ENCODE data around the gene MALT1. TPM values are rescaled to one million over a fixed set of nuclear protein-coding genes. Genes with fewer than 3 reads are reported as not detected.

MALT1 gene
- total and polyA plus RNA-seq, 2 experiments from 2014 or later: 14.9 to 35.9 TPM

- TF ChIP-seq CTCF (IDR thresholded peaks at IDR 0.05; ENCODE audit: poor library complexity): no peak
- TF ChIP-seq EZH2 (IDR thresholded peaks at IDR 0.05; ENCODE audit: borderline replicate concordance): no peak
- TF ChIP-seq EZH2phosphoT487 (IDR thresholded peaks at IDR 0.05; ENCODE audit: low read depth, severe bottlenecking, unreplicated experiment): no peak
- Histone ChIP-seq H3K4me1 (ENCODE audit: insufficient read depth) (no peaks in the 10 kb centered on the region), H3K4me2 (no peak overlapping the region), H2AFZ (no peak overlapping the region), H3K9me3 (ENCODE audit: low read depth) (no peaks in the 10 kb centered on the region), H3K9me2 (replicated peaks; ENCODE audit: insufficient read depth) (no peaks in the 10 kb centered on the region), H3K79me2 (no peaks in the 10 kb centered on the region), H3K27me3 (no peaks in the 10 kb centered on the region), H4K20me1 (ENCODE audit: insufficient read depth, poor library complexity, severe bottlenecking) (no peaks in the 10 kb centered on the region), H3K36me3 (replicated peaks; ENCODE audit: insufficient read depth, low read depth) (no peaks in the 10 kb centered on the region), H3K4me3 (no peak overlapping the region), H3K27ac (no peak overlapping the region)
- 88% methylated on average over 6 of the region's 6 CpGs for WGBS (ENCODE audit: low lambda C conversion rate, missing lambda C conversion rate)
- DNase-seq (ENCODE audit: low spot score): no peak
These were observed 16.2 kb upstream of the MALT1 start for GRCh38 chr18:58654896-58655614.

- Histone ChIP-seq H3K27ac (no peak overlapping the region), H3K27me3 (no peaks in the 10 kb centered on the region), H3K4me1 (ENCODE audit: insufficient read depth) (no peaks in the 10 kb centered on the region), H4K20me1 (ENCODE audit: insufficient read depth, poor library complexity, severe bottlenecking) (no peaks in the 10 kb centered on the region), H3K4me3 (no peak overlapping the region), H3K9me3 (ENCODE audit: low read depth) (no peaks in the 10 kb centered on the region), H3K36me3 (replicated peaks; ENCODE audit: insufficient read depth, low read depth) (no peaks in the 10 kb centered on the region), H3K79me2 (no peaks in the 10 kb centered on the region), H3K9me2 (replicated peaks; ENCODE audit: insufficient read depth) (no peaks in the 10 kb centered on the region), H3K4me2 (no peak overlapping the region), H2AFZ (no peak overlapping the region)
- no peak for DNase-seq (ENCODE audit: low spot score)
- WGBS (ENCODE audit: low lambda C conversion rate, missing lambda C conversion rate): 92% methylated on average over 2 of the region's 2 CpGs
- TF ChIP-seq EZH2phosphoT487 (IDR thresholded peaks at IDR 0.05; ENCODE audit: low read depth, severe bottlenecking, unreplicated experiment) (no peak), EZH2 (IDR thresholded peaks at IDR 0.05; ENCODE audit: borderline replicate concordance) (no peak), CTCF (IDR thresholded peaks at IDR 0.05; ENCODE audit: poor library complexity) (no peak)
These were observed 14.2 kb upstream of the MALT1 start for GRCh38 chr18:58657081-58657480.

- Histone ChIP-seq H3K79me2 (no peaks in the 10 kb centered on the region), H4K20me1 (ENCODE audit: insufficient read depth, poor library complexity, severe bottlenecking) (no peaks in the 10 kb centered on the region), H3K4me2 (no peak overlapping the region), H3K27me3 (no peaks in the 10 kb centered on the region), H3K4me1 (ENCODE audit: insufficient read depth) (no peaks in the 10 kb centered on the region), H3K36me3 (replicated peaks; ENCODE audit: insufficient read depth, low read depth) (no peaks in the 10 kb centered on the region), H3K9me2 (replicated peaks; ENCODE audit: insufficient read depth) (no peaks in the 10 kb centered on the region), H3K27ac (no peak overlapping the region), H3K9me3 (ENCODE audit: low read depth) (no peaks in the 10 kb centered on the region), H2AFZ (no peak overlapping the region), H3K4me3 (no peak overlapping the region)
- WGBS (ENCODE audit: low lambda C conversion rate, missing lambda C conversion rate): 95% methylated on average over 1 of the region's 1 CpG
- TF ChIP-seq EZH2 (IDR thresholded peaks at IDR 0.05; ENCODE audit: borderline replicate concordance) (no peak), CTCF (IDR thresholded peaks at IDR 0.05; ENCODE audit: poor library complexity) (no peak), EZH2phosphoT487 (IDR thresholded peaks at IDR 0.05; ENCODE audit: low read depth, severe bottlenecking, unreplicated experiment) (no peak)
- DNase-seq (ENCODE audit: low spot score): no peak
These were observed 13.8 kb upstream of the MALT1 start for GRCh38 chr18:58657494-58657893.

Measured in hepatocyte (in vitro differentiated cells).